GM18502 (cell line): ENCODE measurements around the gene RAB13.

Source experiments
- ATAC-seq: cut with Tn5 transposase; IDR thresholded peaks from one replicate; pipeline ENCODE4 v1.9.1; 2021; ENCODE audit warnings: mild to moderate bottlenecking; ENCODE audit not compliant: unreplicated experiment, poor library complexity

Gene RAB13

GRCh38 chr1:153937331-153937730 is 48.8 kb downstream of the RAB13 start:
- no peak for ATAC-seq

GRCh38 chr1:153936011-153936802 is 49.9 kb downstream of the RAB13 start:
- ATAC-seq, result no peak

GRCh38 chr1:153934746-153935145 is 51.4 kb downstream of the RAB13 start:
- ATAC-seq, result no peak

- no peak for ATAC-seq
These were observed 52.2 kb downstream of the RAB13 start for GRCh38 chr1:153933955-153934354.

- no peak for ATAC-seq
These were observed 52.7 kb downstream of the RAB13 start for GRCh38 chr1:153933430-153933829.

GRCh38 chr1:153932156-153933131 is 53.7 kb downstream of the RAB13 start:
- no peak for ATAC-seq
